OCI-LY7 (cell line): Measurements from ENCODE around the gene TAF12. TPM values are rescaled to one million over a fixed set of nuclear protein-coding genes. Genes with fewer than 3 reads are reported as not detected.

ENCODE experiments used
- BruUV-seq: library from RNA; stranded (reverse); fragments of 400-500 nt; replicated peaks from 2 replicates; lab custom pipeline; 2021; lab: Mats Ljungman, UMichigan
- CTCF ChIA-PET: fragments of 300-600 bp; sonication (Branson Sonifier 250); formaldehyde crosslinking; loops from one replicate; lab custom pipeline; 2022; ENCODE audit warnings: antibody characterized with exemption; ENCODE audit not compliant: unreplicated experiment; lab: Charles Lee
- POLR2A ChIA-PET: fragments of 300-600 bp; sonication (Branson Sonifier 250); formaldehyde crosslinking; loops from one replicate; lab custom pipeline; 2022; ENCODE audit warnings: antibody characterized with exemption; lab: Charles Lee
- DNase-seq: peaks from one replicate; pipeline ENCODE4 v3.0.0-alpha.2; 2015; ENCODE audit warnings: low spot score
- H2AFZ ChIP-seq: fragments of 200-600 bp; sonication (generic), shearing (Covaris generic); 2 replicates; pipeline ENCODE4 v1.6.1; 2014; ENCODE audit warnings: mild to moderate bottlenecking, antibody characterized with exemption, low read length, moderate library complexity
- H3K27ac ChIP-seq: fragments of 200-600 bp; sonication (generic); 2 replicates; pipeline ENCODE4 v1.5.1; 2014; ENCODE audit warnings: mixed run types, low read depth, mild to moderate bottlenecking, moderate library complexity, low read length, inconsistent platforms; ENCODE audit not compliant: poor library complexity, severe bottlenecking
- H3K36me3 ChIP-seq: fragments of 200-600 bp; sonication (generic); 2 replicates; pipeline ENCODE4 v1.6.1; 2014; ENCODE audit warnings: mild to moderate bottlenecking, antibody characterized with exemption, low read length, moderate library complexity, mixed read lengths; ENCODE audit not compliant: insufficient read depth
- H3K4me1 ChIP-seq: fragments of 200-600 bp; sonication (generic); 2 replicates; pipeline ENCODE4 v1.5.1; 2014; ENCODE audit warnings: mild to moderate bottlenecking, low read length; ENCODE audit not compliant: insufficient read depth, poor library complexity, severe bottlenecking
- H3K4me2 ChIP-seq: fragments of 200-600 bp; sonication (generic); 2 replicates; pipeline ENCODE4 v1.6.1; 2014; ENCODE audit warnings: mild to moderate bottlenecking, low read length
- H3K4me3 ChIP-seq: fragments of 200-600 bp; sonication (generic); 2 replicates; pipeline ENCODE4 v1.5.1; 2014; ENCODE audit warnings: mild to moderate bottlenecking, low read depth, low read length; ENCODE audit not compliant: poor library complexity, severe bottlenecking
- H3K79me2 ChIP-seq: fragments of 200-600 bp; sonication (generic); 2 replicates; pipeline ENCODE4 v1.6.1; 2016; ENCODE audit warnings: low read depth, mild to moderate bottlenecking, low read length, moderate library complexity, mixed read lengths; ENCODE audit not compliant: insufficient read depth
- H3K9me2 ChIP-seq: fragments of 200-600 bp; sonication (generic); 2 replicates; pipeline ENCODE4 v1.6.1; 2016; ENCODE audit warnings: mild to moderate bottlenecking, low read length, mixed read lengths; ENCODE audit not compliant: insufficient read depth
- H3K9me3 ChIP-seq: fragments of 200-600 bp; sonication (generic); 2 replicates; pipeline ENCODE4 v1.6.1; 2014; ENCODE audit warnings: mild to moderate bottlenecking, mixed run types, low read length, mixed read lengths
- H4K20me1 ChIP-seq: fragments of 200-600 bp; sonication (generic); 2 replicates; pipeline ENCODE4 v1.6.1; 2014; ENCODE audit warnings: mild to moderate bottlenecking, antibody characterized with exemption, low read length, moderate library complexity, mixed read lengths; ENCODE audit not compliant: insufficient read depth
- EZH2phosphoT487 ChIP-seq: fragments of 200-600 bp; sonication (generic); IDR thresholded peaks from 2 replicates; pipeline ENCODE4 v1.6.1; 2018; ENCODE audit warnings: low read depth, borderline replicate concordance, mild to moderate bottlenecking, mixed run types, antibody characterized with exemption, low read length, moderate library complexity, mixed read lengths
- intact Hi-C: fragments of 100-400 bp; cut with micrococcal nuclease; formaldehyde crosslinking; loops from one replicate; pipeline ENCODE4 v1.10.0; 2022; ENCODE audit not compliant: unreplicated experiment
- total RNA-seq, 2 experiments: library from RNA; depleted of rRNA in 1 of 2; stranded (reverse); fragments of >200 nt in 1 of 2; shearing (Covaris generic) in 1 of 2; gene quantifications; 2 replicates each; pipeline ENCODE4 v1.2.3, GENCODE V29; 2014 to 2022
- TF ChIP-seq, protein P1 (sequence below): fragments of 200-600 bp; sonication (generic); conservative IDR thresholded peaks from 2 replicates; pipeline ENCODE4 v1.5.1; 2014; ENCODE audit warnings: mild to moderate bottlenecking, antibody characterized with exemption, low read length, moderate library complexity, mixed read lengths

TAF12 gene
- total RNA-seq, 2 experiments from 2014 or later, result 31.0 to 32.4 TPM

DNA sequence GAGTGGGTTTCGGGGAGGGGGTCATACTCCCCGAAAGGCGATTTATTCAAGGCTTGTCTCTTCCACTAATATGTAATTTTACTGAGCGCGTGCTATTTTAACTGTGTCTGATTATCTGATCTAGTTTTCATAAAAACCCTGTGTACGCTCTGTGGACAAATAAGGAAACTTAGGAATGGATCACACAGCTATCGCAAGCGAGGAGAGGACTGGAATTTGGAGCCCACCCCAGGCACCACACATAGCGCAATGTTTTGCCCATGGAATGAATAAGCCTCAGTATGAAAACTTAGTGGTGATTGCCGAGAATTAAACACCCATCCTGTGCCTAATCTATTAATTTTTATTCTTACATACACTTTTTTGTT, 60.6 kb downstream of the TAF12 start:
- intact Hi-C loops, result loop anchor here (2.0 to 5.0 kb wide), 2 partner anchors 61 to 335 kb away; partner anchors contain the start of gene TAF12
- peak overlapping the region; percentile 86 for H2AFZ ChIP-seq
- peak overlapping the region; percentile 97 for H3K4me3 ChIP-seq
- peak overlapping the region; percentile 85 for H3K27ac ChIP-seq
- H3K4me2 ChIP-seq, result peak overlapping the region; percentile 94
- TF ChIP-seq, protein P1, sequence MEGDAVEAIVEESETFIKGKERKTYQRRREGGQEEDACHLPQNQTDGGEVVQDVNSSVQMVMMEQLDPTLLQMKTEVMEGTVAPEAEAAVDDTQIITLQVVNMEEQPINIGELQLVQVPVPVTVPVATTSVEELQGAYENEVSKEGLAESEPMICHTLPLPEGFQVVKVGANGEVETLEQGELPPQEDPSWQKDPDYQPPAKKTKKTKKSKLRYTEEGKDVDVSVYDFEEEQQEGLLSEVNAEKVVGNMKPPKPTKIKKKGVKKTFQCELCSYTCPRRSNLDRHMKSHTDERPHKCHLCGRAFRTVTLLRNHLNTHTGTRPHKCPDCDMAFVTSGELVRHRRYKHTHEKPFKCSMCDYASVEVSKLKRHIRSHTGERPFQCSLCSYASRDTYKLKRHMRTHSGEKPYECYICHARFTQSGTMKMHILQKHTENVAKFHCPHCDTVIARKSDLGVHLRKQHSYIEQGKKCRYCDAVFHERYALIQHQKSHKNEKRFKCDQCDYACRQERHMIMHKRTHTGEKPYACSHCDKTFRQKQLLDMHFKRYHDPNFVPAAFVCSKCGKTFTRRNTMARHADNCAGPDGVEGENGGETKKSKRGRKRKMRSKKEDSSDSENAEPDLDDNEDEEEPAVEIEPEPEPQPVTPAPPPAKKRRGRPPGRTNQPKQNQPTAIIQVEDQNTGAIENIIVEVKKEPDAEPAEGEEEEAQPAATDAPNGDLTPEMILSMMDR, result no peak
- TF ChIP-seq EZH2phosphoT487, result no peak
- H3K79me2 ChIP-seq, result peaks cover 37% of the 10 kb centered on the region
- ChIA-PET CTCF (interaction anchor here (0.6 to 1.5 kb wide), 3 partner anchors 10 to 321 kb away, joined by 3 to 5 read pairs (median 3); partner anchors contain the start of gene TRNAU1AP), POLR2A (interaction anchor here (0.6 to 3.2 kb wide), 15 partner anchors 9 to 346 kb away, joined by 3 to 22 read pairs (median 4); partner anchors contain the start of genes RAB42 and TAF12)
- no peak for DNase-seq
- no peaks in the 10 kb centered on the region for H3K9me2 ChIP-seq
- peaks cover 41% of the 10 kb centered on the region for H3K4me1 ChIP-seq
- peaks cover 24% of the 10 kb centered on the region for H4K20me1 ChIP-seq
- peaks cover 44% of the 10 kb centered on the region for H3K36me3 ChIP-seq
- BruUV-seq, result TSS peak; percentile 97
- no peaks in the 10 kb centered on the region for H3K9me3 ChIP-seq

DNA sequence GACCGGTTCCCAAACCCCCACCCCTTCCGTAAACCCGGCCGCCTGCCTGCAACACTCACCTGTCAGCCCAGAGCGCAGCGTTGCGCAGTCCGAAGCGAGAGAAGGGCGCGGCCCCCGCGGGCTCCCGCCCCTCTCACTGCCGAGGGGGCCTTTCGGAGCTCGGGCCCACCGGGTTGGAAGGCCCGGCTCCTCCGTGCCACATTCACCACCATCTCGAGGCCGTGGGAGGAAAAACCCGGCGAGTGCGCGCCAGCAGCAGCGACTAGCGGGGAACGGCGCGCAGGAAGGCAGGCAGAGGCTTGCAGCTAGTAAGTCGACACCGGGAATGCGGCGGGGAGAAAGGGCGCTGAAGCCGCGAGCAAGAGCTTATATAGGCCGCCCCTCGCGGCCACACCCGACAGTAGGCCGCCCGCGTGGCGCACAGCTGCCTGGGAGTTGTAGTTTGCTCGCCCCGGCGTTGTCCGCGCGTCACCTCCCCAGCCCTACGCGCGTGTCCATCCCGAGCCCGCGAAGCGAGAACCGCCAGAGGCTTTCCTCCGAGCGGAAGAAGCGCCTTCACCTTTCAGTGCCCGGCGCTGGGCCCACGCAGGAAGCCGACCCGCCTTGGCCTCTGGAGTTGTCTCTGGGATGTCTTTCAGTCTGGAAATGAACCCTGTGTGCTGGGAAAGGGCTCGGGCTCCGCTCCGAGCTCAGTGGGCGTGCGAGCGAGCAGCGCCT, 61.2 kb downstream of the TAF12 start:
- Histone ChIP-seq H2AFZ (peak overlapping the region; percentile 86), H3K9me2 (no peaks in the 10 kb centered on the region), H3K4me2 (peak overlapping the region; percentile 94), H3K27ac (peak overlapping the region; percentile 85), H3K79me2 (peaks cover 37% of the 10 kb centered on the region), H4K20me1 (peaks cover 24% of the 10 kb centered on the region), H3K4me3 (peak overlapping the region; percentile 97), H3K36me3 (peaks cover 49% of the 10 kb centered on the region), H3K4me1 (peaks cover 38% of the 10 kb centered on the region), H3K9me3 (no peaks in the 10 kb centered on the region)
- peak; percentile 96 for DNase-seq
- no peak for TF ChIP-seq EZH2phosphoT487
- TF ChIP-seq, protein P1, result 0 out of 2 replicates have a peak, but pooled peaks have one; percentile 41
- POLR2A ChIA-PET, result interaction anchor here (0.6 to 3.2 kb wide), 20 partner anchors 11 to 355 kb away, joined by 3 to 22 read pairs (median 4); partner anchors contain the start of genes ATP5IF1 and TAF12
- CTCF ChIA-PET, result interaction anchor here (0.6 to 1.5 kb wide), 3 partner anchors 11 to 321 kb away, joined by 3 to 5 read pairs (median 3); partner anchors contain the start of gene TRNAU1AP
- intact Hi-C loops, result loop anchor here (1.0 to 5.0 kb wide), 4 partner anchors 28 to 334 kb away; partner anchors contain the start of genes TAF12 and TRNAU1AP
- BruUV-seq, result no TSS peak
